Ishikawa (cell line): Measurements from ENCODE around the gene KLF9.

ENCODE experiments used
- CEBPB ChIP-seq: IDR thresholded peaks from 2 replicates; pipeline ENCODE4 v1.6.1; 2012
- CREB1 ChIP-seq: IDR thresholded peaks from 2 replicates; pipeline ENCODE4 v1.6.1; 2012; ENCODE audit warnings: low read depth
- EGR1 ChIP-seq: IDR thresholded peaks from 2 replicates; pipeline ENCODE4 v1.6.1; 2012
- EP300 ChIP-seq: IDR thresholded peaks from 2 replicates; pipeline ENCODE4 v1.6.1; 2012; ENCODE audit warnings: borderline replicate concordance
- FOXM1 ChIP-seq: IDR thresholded peaks from 2 replicates; pipeline ENCODE4 v1.6.1; 2012; ENCODE audit warnings: low read depth, borderline replicate concordance
- MAX ChIP-seq: IDR thresholded peaks from 2 replicates; pipeline ENCODE4 v1.6.1; 2012
- NFIC ChIP-seq: IDR thresholded peaks from 2 replicates; pipeline ENCODE4 v1.6.1; 2012
- RAD21 ChIP-seq: IDR thresholded peaks from 2 replicates; pipeline ENCODE4 v1.6.1; 2012; ENCODE audit warnings: low read depth
- TAF1 ChIP-seq: IDR thresholded peaks from 2 replicates; pipeline ENCODE4 v1.6.1; 2012; ENCODE audit warnings: low read depth, mild to moderate bottlenecking
- TCF12 ChIP-seq: IDR thresholded peaks from 2 replicates; pipeline ENCODE4 v1.6.1; 2012; ENCODE audit warnings: low read depth
- TEAD4 ChIP-seq: IDR thresholded peaks from 2 replicates; pipeline ENCODE4 v1.6.1; 2012
- YY1 ChIP-seq: IDR thresholded peaks from 2 replicates; pipeline ENCODE4 v1.6.1; 2012; ENCODE audit warnings: low read depth
- ZBTB7A ChIP-seq: IDR thresholded peaks from 2 replicates; pipeline ENCODE4 v1.6.1; 2012; ENCODE audit warnings: low read depth
- TF ChIP-seq, protein P1 (sequence below): IDR thresholded peaks from 2 replicates; pipeline ENCODE4 v1.6.1; 2012; ENCODE audit warnings: low read depth, mild to moderate bottlenecking
- TF ChIP-seq, protein P2 (sequence below): IDR thresholded peaks from 2 replicates; pipeline ENCODE4 v1.6.1; 2012

KLF9 gene

GRCh38 chr9:70392189-70392588 lies 22.3 kb downstream of the KLF9 start:
- TF ChIP-seq CREB1 (no peak), MAX (no peak)

- no peak for TF ChIP-seq FOXM1
- TF ChIP-seq, protein P1, sequence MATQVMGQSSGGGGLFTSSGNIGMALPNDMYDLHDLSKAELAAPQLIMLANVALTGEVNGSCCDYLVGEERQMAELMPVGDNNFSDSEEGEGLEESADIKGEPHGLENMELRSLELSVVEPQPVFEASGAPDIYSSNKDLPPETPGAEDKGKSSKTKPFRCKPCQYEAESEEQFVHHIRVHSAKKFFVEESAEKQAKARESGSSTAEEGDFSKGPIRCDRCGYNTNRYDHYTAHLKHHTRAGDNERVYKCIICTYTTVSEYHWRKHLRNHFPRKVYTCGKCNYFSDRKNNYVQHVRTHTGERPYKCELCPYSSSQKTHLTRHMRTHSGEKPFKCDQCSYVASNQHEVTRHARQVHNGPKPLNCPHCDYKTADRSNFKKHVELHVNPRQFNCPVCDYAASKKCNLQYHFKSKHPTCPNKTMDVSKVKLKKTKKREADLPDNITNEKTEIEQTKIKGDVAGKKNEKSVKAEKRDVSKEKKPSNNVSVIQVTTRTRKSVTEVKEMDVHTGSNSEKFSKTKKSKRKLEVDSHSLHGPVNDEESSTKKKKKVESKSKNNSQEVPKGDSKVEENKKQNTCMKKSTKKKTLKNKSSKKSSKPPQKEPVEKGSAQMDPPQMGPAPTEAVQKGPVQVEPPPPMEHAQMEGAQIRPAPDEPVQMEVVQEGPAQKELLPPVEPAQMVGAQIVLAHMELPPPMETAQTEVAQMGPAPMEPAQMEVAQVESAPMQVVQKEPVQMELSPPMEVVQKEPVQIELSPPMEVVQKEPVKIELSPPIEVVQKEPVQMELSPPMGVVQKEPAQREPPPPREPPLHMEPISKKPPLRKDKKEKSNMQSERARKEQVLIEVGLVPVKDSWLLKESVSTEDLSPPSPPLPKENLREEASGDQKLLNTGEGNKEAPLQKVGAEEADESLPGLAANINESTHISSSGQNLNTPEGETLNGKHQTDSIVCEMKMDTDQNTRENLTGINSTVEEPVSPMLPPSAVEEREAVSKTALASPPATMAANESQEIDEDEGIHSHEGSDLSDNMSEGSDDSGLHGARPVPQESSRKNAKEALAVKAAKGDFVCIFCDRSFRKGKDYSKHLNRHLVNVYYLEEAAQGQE, result no peak
- TF ChIP-seq TEAD4, result no peak
- TF ChIP-seq TCF12, result no peak
Observed at GRCh38 chr9:70390933-70391341, 23.5 kb downstream of the KLF9 start.

GRCh38 chr9:70389621-70390266 lies 24.7 kb downstream of the KLF9 start:
- TF ChIP-seq, protein P1, result peak; percentile 86
- TF ChIP-seq EP300, result no peak

DNA sequence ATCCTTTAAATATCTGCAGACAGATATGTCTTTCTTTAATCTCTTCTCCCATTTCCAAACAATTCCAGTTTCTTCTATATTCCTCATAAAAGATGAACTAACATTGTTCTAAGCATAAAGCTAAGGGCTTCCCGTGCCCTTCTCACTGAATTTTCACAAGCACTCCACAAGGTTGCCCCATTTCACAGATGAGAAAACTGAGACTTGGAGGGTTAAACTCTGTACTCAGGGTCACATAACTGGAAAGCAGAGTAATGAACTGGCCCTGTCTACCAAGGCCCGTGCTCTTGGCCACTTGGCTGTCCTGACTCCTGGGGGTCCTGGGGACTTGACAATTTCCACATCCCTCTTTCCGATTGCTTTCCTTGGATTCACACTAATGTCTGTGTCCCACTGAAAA lies 25.3 kb downstream of the KLF9 start:
- TF ChIP-seq TCF12, result no peak
- TF ChIP-seq EP300, result no peak
- no peak for TF ChIP-seq FOXM1
- TF ChIP-seq EGR1, result no peak
- TF ChIP-seq, protein P1, result no peak
- TF ChIP-seq MAX, result no peak
- no peak for TF ChIP-seq RAD21
- no peak for TF ChIP-seq YY1
- no peak for TF ChIP-seq TAF1
- no peak for TF ChIP-seq NFIC
- TF ChIP-seq CEBPB, result no peak
- TF ChIP-seq, protein P2, sequence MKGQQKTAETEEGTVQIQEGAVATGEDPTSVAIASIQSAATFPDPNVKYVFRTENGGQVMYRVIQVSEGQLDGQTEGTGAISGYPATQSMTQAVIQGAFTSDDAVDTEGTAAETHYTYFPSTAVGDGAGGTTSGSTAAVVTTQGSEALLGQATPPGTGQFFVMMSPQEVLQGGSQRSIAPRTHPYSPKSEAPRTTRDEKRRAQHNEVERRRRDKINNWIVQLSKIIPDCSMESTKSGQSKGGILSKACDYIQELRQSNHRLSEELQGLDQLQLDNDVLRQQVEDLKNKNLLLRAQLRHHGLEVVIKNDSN, result no peak
- TF ChIP-seq CREB1, result no peak
- TF ChIP-seq ZBTB7A, result no peak
- no peak for TF ChIP-seq TEAD4

DNA sequence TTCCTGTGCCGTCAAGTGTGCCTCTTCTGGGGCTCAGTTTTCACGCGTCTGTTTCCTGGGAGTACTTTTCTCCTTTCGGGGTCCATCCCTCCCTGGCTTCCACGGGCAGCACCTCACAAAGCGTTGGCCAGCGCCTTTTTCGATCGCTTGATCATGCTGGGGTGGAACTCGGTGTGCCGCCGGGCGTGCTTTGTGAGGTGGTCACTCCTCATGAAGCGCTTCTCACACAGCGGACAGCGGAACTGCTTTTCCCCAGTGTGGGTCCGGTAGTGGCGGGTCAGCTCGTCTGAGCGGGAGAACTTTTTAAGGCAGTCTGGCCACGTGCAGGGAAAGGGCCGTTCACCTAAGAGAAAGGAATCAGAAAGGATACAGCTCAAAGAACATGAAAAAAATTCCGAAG lies 26.8 kb downstream of the KLF9 start:
- no peak for TF ChIP-seq TCF12

GRCh38 chr9:70385426-70385825 lies 29.0 kb downstream of the KLF9 start:
- TF ChIP-seq FOXM1, result no peak
- no peak for TF ChIP-seq YY1
- TF ChIP-seq EP300, result no peak
- TF ChIP-seq RAD21, result no peak
- no peak for TF ChIP-seq EGR1
- TF ChIP-seq, protein P1, result no peak
- TF ChIP-seq ZBTB7A, result no peak
- TF ChIP-seq MAX, result no peak
- TF ChIP-seq TEAD4, result no peak
- TF ChIP-seq CEBPB, result no peak
- no peak for TF ChIP-seq NFIC
- no peak for TF ChIP-seq CREB1
- TF ChIP-seq TCF12, result no peak
- TF ChIP-seq, protein P2, result no peak
- TF ChIP-seq TAF1, result no peak
